Measurements from ENCODE around the gene NEK11. TPM values are rescaled to one million over a fixed set of nuclear protein-coding genes. Genes with fewer than 3 reads are reported as not detected.

NEK11 gene
- total RNA-seq, 1 donor from 2014 or later = 6.2 TPM

DNA sequence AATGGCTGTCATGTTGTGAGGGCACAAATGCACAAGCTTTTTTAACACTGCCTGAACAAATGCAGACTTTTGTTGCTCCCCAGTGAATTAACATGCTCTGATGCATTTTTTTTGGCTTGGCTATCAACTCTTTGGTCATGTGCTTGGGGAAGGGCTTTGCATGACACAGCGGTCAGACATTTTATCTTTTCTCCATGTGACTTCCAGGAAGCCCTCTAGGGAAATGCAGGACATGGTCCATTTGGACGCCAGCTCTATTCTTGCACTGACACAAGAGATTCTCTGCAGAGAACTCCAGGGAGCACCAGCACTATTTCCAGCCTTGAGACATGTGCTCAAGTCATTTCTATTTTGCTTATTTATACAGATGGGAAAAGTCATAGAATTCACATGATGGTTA, 46.2 kb downstream of the NEK11 start:
- TF ChIP-seq, protein P1, sequence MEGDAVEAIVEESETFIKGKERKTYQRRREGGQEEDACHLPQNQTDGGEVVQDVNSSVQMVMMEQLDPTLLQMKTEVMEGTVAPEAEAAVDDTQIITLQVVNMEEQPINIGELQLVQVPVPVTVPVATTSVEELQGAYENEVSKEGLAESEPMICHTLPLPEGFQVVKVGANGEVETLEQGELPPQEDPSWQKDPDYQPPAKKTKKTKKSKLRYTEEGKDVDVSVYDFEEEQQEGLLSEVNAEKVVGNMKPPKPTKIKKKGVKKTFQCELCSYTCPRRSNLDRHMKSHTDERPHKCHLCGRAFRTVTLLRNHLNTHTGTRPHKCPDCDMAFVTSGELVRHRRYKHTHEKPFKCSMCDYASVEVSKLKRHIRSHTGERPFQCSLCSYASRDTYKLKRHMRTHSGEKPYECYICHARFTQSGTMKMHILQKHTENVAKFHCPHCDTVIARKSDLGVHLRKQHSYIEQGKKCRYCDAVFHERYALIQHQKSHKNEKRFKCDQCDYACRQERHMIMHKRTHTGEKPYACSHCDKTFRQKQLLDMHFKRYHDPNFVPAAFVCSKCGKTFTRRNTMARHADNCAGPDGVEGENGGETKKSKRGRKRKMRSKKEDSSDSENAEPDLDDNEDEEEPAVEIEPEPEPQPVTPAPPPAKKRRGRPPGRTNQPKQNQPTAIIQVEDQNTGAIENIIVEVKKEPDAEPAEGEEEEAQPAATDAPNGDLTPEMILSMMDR (IDR thresholded peaks at IDR 0.05) = no peak
- no peaks in the 10 kb centered on the region for H3K27me3 Mint-ChIP-seq (ENCODE audit: unreplicated experiment)
- H3K27ac Mint-ChIP-seq (ENCODE audit: unreplicated experiment) = no peak overlapping the region
- no peak overlapping the region for H3K4me3 Mint-ChIP-seq (ENCODE audit: unreplicated experiment)
- H3K9me3 Mint-ChIP-seq (ENCODE audit: unreplicated experiment) = no peaks in the 10 kb centered on the region
- no peaks in the 10 kb centered on the region for H3K36me3 Mint-ChIP-seq (ENCODE audit: unreplicated experiment)
- no peaks in the 10 kb centered on the region for H3K4me1 Mint-ChIP-seq (ENCODE audit: unreplicated experiment)
- no peak for DNase-seq (ENCODE audit: extremely low spot score, unreplicated experiment)

DNA sequence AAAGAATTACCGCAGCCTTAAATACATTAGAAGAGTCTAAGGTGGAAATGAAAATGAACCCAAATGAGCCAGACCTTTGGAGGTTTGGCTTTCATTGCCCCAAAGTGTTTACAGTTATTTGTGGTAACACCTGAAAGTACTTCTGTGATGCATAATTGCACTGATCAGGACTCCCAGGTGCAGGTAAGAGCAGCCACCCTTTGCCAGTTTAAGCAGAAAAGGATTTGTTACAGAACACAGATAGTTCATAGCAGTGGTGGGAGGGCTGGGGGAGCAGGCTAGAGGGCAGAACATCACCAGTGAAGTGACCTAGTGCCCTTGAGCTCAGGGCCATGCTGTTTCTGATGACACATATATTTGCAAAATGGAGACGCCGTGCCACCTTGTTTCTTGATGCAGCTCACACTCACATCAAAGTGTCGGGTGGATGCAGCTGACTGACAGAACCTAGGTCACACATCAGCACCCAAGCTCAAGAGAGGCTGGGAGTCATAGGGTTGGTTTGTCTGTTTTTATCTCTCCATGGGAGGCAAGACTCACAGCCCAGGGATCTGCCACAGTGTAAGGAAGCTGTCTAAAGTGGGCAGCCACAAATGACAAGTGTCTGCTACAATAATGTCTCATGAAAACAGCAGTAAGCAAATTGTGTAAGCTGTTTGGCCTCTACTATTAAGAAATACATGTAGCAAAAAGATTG, 49.1 kb downstream of the NEK11 start:
- Mint-ChIP-seq H3K36me3 (ENCODE audit: unreplicated experiment) (no peaks in the 10 kb centered on the region), H3K9me3 (ENCODE audit: unreplicated experiment) (no peaks in the 10 kb centered on the region), H3K4me1 (ENCODE audit: unreplicated experiment) (no peaks in the 10 kb centered on the region), H3K4me3 (ENCODE audit: unreplicated experiment) (no peak overlapping the region), H3K27me3 (ENCODE audit: unreplicated experiment) (no peaks in the 10 kb centered on the region), H3K27ac (ENCODE audit: unreplicated experiment) (no peak overlapping the region)
- TF ChIP-seq, protein P1 (IDR thresholded peaks at IDR 0.05) = no peak
- no peak for DNase-seq (ENCODE audit: extremely low spot score, unreplicated experiment)

DNA sequence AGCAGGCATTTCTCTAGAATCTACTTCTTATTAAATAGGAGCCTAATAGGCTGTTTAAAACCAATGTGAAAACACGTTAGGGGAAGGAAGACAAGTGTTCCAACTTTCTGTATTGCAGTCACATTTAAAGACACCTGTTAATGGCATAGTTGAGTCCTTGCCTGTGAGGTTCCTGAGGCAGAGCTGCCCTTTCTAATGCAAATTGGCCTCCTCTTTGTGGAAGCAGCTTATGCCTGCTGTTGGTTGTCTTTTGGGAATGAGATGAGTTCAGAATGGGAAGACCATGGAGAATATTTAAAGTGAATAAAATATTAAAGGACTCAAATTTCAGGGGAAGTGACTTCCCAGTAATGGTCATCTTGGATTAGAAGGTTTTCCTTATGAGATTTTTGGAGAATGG, 51.2 kb downstream of the NEK11 start:
- H3K4me1 Mint-ChIP-seq (ENCODE audit: unreplicated experiment) = peaks cover 3% of the 10 kb centered on the region
- H3K36me3 Mint-ChIP-seq (ENCODE audit: unreplicated experiment) = no peaks in the 10 kb centered on the region
- H3K9me3 Mint-ChIP-seq (ENCODE audit: unreplicated experiment) = no peaks in the 10 kb centered on the region
- H3K4me3 Mint-ChIP-seq (ENCODE audit: unreplicated experiment) = no peak overlapping the region
- TF ChIP-seq, protein P1 (IDR thresholded peaks at IDR 0.05) = no peak
- DNase-seq (ENCODE audit: extremely low spot score, unreplicated experiment) = no peak
- H3K27me3 Mint-ChIP-seq (ENCODE audit: unreplicated experiment) = no peaks in the 10 kb centered on the region
- H3K27ac Mint-ChIP-seq (ENCODE audit: unreplicated experiment) = no peak overlapping the region

DNA sequence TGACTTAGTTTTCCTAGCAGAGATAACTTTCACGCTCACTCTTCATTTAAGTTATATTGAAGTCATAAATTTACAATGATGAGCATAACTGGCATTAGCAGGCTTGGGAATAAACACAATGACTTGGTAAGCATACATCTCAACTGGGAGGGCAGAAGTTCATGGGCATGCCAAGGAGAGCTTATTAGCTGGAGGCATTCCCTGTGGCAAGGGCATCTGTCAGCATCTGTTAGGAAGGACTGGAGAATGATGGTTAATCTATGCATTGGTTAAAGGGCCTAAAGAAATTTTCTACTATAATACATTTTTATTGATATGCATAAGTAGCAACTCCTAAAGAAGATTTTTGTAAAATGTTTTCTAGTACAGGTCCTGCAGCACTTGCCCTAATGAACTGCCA, 52.4 kb downstream of the NEK11 start:
- no peaks in the 10 kb centered on the region for H3K36me3 Mint-ChIP-seq (ENCODE audit: unreplicated experiment)
- H3K9me3 Mint-ChIP-seq (ENCODE audit: unreplicated experiment) = no peaks in the 10 kb centered on the region
- no peak for DNase-seq (ENCODE audit: extremely low spot score, unreplicated experiment)
- no peak overlapping the region for H3K27ac Mint-ChIP-seq (ENCODE audit: unreplicated experiment)
- no peak overlapping the region for H3K4me3 Mint-ChIP-seq (ENCODE audit: unreplicated experiment)
- TF ChIP-seq, protein P1 (IDR thresholded peaks at IDR 0.05) = no peak
- H3K4me1 Mint-ChIP-seq (ENCODE audit: unreplicated experiment) = peaks cover 10% of the 10 kb centered on the region
- no peaks in the 10 kb centered on the region for H3K27me3 Mint-ChIP-seq (ENCODE audit: unreplicated experiment)

DNA sequence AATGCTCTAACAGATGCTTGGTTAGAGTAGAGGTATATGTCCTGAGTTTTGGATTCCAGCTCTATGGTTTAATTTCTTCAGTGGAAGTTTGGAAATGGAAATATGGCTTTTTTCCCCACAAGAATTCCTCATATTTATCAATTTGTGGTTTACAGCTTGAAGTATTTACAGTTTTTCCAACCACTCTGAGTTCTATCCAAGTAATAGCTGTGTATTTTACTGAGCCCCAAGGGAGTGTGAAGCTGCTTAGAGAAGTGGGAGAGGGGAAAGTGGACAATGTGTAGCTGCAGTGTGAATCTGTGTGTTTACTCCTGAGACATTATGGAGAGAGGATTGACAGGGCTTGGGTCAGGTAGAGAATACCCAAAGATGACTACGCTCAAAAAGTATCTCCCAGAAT, 54.5 kb downstream of the NEK11 start:
- Mint-ChIP-seq H3K27ac (ENCODE audit: unreplicated experiment) (no peak overlapping the region), H3K27me3 (ENCODE audit: unreplicated experiment) (no peaks in the 10 kb centered on the region), H3K4me3 (ENCODE audit: unreplicated experiment) (no peak overlapping the region), H3K4me1 (ENCODE audit: unreplicated experiment) (peaks cover 10% of the 10 kb centered on the region), H3K36me3 (ENCODE audit: unreplicated experiment) (no peaks in the 10 kb centered on the region), H3K9me3 (ENCODE audit: unreplicated experiment) (no peaks in the 10 kb centered on the region)
- TF ChIP-seq, protein P1 (IDR thresholded peaks at IDR 0.05) = no peak
- DNase-seq (ENCODE audit: extremely low spot score, unreplicated experiment) = no peak

All from osteocyte (in vitro differentiated cells).